GM18909 (cell line): ENCODE data around the gene SLC2A2.

Experiments
- ATAC-seq: cut with Tn5 transposase; IDR thresholded peaks from one replicate; pipeline ENCODE4 v1.9.1; 2021; ENCODE audit warnings: mild to moderate bottlenecking; ENCODE audit not compliant: unreplicated experiment, poor library complexity

SLC2A2 gene

DNA sequence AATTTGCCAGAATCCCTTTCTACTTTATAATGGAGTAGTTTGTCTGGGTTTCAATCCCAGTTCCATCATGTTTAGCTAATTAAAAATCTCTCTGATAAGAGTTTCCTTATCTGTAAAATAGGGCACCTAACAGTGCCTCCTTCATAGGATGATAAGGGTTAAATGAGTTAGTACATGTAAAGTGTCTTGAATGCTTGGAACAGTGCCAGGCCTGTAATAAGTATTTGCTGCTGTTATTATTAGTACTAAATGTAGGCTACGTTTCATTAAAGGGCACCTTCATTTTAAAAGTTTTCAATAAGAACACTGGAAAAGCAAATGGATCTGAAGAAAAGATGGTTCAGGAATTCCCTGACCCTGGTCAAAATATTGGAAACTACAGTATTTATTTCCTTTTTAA lies 11.8 kb upstream of the SLC2A2 start:
- ATAC-seq = no peak

DNA sequence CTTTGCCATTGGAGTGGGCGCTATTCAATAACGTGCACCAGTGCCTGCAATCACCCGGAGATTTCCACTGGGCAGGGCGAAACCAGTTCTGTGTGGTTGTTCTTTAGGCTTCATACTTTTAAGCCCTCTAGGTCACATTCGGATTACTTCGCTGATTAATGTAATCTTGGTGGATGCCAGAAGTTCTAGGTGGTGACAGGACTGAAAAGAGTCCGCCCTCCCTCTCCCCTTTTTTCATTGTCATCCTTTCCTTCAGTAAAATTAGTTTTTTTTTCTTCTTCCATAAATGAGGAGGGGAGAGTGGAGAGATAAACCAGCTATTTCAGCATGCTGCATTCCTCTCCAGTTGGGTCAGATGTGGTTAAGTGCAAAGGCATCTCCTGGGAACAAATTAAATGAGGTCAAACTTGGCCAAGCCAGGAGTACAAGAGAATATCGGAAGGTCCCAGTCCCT lies 2.3 kb upstream of the SLC2A2 start:
- no peak for ATAC-seq

DNA sequence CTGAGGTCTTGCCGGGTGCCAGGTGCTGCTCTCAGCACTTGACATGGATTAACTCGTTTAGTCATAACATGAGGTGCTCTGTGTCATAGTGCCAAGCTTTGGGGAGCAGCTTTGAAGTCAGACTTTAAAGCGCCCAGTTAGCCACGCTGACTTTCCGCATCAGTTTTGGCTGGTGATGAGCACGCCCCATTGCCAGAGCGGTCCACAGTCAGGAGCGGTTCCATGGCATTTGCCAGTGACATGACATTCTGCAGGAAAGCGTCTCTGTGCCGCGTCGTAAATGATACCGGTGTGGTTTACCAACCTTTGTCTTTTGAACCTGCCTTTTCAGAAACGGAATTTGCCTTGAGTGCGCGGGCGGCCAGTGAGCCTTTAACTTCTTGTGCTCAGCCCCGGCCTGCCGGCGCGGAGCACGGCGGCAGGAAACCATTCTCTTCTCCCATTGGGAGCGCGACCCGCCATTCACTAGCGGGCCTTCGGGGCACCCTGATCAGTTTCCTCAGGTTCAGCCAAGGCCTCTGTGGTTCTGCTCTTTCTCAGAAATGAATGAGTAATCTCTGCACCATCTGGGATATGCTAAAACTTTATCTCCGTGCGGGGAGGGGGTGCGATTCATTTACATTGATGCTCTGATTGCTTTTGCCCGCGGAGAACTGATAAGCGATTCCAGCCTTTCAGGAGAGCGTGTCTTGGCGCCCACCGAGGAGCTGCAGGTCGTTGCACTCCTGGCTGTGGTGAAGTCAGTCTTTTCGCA lies 1.7 kb upstream of the SLC2A2 start:
- peak; percentile 75 for ATAC-seq

DNA sequence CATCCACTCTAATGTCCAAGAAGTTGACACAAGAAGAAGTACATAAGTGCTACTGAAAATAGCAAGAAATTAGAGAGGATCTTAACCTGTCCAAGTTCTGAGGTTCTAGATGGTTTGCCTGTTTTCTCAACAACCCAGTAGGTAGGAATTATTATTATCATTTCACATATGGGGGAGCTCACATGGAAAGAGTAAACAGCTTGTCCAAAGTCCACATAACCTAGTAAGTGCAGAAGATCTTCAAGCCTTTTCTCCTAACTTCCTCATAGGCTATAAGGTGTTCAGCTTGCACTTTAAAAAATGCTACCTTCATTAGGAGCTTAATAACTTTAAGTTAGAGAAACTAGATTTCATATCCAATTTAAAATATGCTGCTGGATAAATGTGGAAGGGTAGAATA lies 3.0 kb downstream of the SLC2A2 start:
- ATAC-seq = no peak

DNA sequence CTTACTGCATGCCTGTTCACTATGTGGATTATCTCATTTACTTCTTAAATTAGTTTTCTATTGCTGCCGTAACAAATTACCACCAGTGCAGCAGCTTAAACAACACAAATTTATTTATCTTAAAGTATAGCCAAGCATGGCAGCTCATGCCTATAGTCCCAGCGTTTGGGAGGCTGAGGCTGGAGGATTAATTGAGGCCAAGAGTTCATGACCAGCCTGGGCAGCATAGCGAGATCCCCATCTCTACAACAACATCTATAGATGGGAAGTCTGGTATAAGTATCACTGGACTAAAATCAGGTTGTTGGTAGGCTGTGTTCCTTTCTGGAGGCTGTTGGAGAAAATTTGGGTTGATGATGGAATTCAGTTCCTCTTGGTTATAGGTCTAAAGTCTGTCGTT lies 5.1 kb downstream of the SLC2A2 start:
- ATAC-seq = no peak

DNA sequence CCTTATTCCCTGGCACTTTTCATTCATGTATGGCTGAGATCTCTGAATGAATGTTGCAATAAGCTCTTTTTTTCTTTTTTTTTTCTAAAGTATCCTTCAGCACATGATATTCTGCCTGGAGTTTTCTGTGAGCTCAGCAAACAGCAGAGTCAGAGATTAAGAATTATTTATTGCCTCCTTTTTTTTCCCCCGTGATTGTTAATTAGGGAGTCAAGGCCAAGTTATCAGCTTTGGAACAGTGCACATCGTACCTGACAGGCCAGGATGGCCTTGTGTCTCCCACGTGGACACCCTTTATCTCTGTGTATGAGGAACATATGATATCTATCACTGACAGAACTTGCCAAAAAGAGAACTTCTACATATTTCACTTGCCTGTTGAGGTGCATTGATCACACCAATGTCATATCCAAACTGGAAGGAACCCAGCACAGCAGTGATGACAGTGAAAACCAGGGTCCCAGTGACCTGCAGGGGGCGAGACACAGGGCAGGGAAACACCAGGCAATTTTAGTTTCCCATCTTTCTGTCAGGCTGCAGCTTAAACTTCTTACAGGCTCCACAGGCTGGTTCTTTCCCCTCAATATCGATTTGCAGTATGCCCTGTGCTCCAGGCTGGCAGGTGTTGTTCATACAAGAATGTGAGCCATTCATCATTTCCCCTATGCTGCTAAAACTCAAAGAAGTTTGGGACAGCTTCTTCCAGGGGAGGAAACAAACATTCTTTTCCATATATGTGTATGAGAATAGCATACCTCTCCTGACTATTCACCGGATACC lies 8.2 kb downstream of the SLC2A2 start:
- no peak for ATAC-seq

DNA sequence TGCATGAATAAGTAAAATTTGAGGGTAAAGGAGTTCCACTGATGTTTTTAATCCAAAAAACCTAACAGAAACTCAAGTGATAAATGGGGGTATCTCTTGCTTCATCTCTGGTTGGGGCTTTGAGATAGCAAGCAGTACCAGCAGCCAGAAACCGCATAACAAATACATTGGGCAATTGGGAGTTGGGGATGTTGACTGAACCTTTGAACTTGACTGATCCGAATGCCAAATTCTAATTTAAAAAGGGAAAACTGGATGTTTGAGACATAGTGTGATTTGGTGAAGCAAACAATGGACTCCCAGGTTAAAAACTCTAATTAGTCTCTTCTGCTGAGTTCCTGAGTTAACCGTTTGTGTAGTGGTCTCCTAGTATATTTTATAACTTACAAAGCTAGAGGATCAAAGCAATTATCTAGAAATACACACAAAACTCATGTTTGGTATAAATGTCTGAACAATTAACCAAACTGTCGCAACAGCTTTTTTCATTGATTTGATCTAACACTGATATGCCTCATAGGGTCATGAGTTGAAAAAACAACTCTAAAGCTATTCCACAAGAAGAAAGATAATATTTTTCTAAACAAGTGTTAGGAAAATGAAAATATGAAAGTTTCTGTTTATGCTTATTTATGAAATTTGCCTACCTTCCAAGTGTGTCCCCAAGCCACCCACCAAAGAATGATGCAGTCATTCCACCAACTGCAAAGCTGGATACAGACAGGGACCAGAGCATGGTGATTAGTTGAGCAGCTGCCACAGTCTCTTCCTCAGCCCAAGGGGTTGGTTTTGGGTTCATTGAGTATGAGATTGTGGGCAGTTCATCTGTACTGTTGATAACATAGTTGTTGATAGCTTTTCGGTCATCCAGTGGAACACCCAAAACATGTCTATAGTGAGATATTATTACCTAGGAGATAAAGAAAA lies 12.4 kb downstream of the SLC2A2 start:
- ATAC-seq = no peak

DNA sequence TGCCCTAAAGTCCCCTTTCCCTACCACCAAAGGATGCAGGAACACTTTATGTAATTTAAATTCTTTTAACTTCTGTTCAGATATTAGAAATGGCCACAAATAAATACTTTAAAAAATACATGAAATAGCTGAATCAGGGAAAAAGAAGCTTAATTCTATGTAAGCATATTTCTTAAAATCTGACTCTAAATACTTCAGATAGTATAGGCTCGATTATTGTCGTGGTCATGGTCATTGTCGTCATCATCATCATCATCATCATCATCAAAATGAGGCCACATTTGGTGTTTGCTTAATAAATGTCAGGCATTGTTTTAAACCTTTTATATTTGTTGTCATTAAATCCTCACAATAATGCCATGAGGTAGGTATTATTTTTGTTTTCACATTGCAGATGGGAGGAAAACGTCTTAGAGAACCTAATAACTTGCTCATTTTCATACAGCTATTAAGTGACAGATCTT lies 14.6 kb downstream of the SLC2A2 start:
- no peak for ATAC-seq

DNA sequence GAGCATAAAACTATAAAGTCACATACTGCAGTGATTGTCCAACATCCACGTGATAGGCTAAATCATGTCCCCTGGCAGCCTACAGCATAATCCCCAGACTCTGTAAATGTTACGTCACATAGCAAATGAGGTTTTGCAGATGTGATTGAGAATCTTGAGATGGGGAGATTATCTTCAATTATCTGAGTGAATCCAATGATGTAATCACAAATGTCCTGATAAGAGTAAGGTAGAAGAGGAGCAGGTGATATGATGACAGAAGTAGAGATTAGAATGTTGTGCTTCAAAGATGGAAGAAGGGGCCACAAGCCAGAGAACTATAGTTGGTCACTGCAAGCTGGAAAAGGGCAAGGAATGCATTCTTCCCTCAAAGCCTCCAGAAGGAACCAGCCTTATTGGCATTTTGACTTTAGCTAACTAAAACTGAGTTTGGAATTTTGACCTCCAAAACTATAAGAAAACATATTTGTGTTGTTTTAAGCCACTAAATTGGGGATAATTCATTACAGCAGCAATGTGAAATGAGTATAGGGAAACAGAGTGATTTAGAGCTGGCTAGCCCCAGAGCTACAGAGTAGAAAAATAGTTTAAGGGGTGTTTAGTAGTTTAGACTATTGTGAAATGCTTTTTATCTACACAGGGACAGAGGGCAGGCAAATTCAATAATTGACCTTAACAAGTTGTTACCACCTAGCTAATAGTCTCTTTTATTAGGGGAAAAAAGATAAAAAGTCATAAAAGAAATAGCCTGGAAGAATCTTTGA lies 15.2 kb downstream of the SLC2A2 start:
- ATAC-seq = no peak

DNA sequence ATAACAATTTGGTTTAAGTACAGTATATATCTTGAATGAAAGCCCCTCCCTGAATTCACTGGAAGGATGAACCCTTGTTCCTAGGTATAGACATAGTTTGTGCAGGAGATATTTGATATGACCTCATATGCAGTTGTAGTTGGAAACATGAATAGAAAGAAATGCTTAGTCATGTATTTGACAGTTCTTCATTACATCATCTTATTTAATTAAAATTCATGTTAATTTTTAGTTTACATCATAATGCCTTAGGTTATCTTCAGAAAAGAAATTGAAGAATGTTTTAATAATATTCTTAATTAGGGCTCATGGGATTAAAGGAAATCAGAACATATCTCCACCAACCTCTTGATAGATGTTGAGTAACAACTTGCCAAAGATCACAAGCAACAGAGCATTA lies 19.2 kb downstream of the SLC2A2 start:
- no peak for ATAC-seq

DNA sequence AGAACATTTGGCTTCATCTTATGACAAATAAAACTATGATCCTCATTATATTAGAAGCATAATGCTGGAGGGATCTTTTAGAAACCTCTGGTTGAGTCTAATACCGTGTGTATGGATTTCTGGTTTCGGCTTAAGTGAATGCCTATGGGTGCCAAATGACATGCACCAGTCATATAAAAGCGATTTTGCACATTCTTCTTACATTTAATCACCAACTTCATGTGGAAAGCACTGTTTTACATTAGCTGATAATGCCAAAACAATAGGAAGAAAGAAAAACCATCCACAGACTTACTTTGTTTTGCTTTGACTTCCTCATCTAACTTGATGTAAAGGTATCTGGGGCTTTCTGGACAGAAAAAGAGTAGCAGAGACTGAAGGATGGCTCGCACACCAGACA lies 20.9 kb downstream of the SLC2A2 start:
- no peak for ATAC-seq

DNA sequence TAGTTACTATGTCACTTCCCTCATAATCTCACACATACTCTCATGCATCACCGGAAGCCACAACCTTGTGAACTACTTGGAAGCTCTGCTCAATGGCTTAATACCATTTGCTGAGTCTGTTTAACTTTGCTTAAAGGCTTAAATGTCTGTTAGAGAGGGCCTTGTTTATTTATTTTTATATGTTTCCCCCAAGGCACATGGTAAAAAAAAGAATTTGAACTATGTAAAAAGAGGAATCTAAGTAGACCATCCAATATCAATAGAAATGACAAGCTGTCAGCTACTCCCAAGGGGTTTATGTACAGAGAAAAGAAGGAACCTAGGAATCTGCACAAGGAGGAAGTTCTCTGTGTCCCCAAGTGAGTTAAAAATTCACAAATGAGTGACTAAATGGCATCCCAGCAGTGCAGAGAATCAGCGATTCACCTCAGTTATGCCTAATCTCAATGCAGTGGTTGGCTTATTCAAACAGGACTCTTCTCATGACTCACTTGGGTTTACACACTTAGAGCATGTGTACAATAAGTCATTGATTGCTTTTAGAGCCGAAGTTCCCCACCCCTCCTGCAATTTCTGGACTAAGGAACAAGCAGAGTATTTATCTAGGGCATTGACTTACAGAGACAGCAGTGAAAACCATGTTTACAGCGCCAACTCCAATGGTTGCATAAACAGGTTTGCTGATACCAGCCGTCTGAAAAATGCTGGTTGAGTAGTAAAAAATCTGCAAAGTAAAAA lies 24.4 kb downstream of the SLC2A2 start:
- ATAC-seq = peak; percentile 67

DNA sequence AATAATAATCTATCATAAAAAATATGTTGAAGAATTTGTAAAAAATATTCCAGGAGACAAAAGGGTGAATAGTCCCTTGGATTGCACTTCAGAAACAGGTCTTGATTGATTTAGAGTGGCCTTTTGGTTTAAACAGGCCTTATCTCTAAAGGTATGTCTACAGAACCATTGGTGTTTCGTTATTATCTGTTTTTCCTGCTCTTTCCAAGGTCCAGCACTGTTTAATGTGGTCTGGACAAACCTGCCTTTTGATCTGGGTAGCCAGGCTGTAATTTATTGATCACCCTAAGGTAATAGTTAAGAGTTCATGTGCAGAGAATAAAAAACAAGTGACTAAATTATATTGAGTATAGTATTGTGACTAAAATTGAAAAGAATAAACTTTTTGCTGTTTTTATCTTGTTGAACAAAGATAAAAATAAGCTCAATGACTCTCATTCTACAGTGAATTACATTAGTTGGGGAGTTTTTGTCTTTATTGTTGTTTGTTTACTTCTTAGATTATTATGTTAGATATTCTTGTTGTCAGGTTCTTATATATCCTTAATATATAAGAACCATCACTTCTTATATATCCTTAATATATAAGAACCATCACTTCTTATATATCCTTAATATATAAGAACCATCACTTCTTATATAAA lies 25.1 kb downstream of the SLC2A2 start:
- no peak for ATAC-seq

DNA sequence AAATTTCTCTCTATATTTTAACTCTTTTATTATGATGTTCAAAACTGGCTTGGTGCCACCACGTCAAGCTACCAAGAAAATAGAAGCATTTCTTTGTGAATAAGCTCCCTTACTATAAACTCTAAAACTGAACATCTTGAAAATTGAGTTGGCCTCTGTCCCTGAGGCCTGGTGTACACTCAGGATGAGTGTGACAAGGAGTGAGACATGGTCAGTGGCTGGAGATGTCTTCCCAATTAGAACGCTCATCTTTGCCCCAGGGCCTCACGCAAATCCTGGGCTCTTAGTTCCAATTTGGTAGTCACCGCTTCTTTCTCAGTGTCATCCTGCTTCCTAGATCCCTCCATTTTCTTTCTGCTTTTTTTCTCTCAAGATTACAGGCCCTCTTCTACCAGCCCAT lies 26.2 kb downstream of the SLC2A2 start:
- ATAC-seq = no peak

DNA sequence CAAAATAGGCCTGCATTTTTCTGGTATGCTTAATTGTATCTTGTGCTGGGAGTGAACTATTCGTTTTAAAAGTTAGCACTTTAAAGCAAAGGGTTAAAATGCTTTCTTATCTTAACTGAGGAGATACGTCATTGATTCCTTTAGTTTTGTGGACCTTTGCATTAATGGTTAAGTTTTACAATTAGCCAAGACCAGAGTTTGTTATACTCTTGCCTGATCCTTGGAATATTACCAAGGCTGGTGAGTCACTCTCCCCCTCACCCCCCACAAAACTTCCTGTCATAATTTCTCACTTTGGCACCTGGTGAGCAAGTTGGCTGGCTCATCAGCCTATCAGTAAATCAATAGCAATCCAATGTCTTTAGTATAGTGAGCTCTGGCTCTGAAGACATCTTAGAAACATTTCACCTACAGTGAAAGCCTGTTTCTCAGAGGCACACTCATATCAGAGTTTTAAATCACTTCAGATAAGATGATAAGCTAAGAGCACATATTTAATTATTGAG lies 26.7 kb downstream of the SLC2A2 start:
- ATAC-seq = no peak

DNA sequence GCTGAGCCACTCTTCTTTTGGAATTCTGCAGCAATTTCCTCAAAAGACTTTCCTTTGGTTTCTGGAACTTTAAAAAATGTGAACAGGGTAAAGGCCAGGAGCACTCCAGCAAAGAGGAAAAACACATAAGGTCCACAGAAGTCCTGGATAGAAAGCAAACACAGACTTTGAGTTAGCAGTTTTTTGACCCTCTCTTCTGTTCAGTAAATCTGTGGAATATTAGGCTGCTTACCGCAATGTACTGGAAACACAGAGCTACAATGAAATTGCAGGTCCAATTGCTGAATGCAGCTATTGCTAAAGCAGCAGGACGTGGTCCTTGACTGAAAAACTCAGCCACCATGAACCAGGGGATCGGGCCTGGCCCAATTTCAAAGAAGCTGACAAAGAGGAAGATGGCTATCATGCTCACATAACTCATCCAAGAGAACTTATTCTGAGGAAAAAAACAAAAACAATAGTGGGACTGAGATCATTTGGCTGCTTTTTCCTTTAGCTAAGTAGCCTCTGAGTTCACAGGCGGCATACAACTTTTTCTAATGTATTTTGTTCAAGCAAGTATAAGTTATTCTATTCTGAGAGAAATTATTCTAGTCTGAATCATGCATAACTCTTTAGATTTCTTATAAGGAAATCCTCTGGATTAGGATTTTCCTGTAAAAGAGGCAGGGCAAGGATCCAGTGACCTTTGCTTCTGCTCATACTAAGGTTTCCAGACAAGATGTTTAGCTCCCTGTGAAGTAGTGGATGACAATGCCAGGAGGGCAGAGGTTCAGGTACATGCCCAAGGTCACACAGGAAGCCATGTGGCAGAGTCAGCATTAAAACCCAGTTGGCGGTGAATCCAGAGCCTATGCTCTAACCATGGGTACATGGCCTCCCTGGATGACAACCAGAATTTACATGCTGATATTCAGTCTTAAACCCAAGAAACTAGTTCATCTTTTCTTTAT lies 28.3 kb downstream of the SLC2A2 start:
- no peak for ATAC-seq

DNA sequence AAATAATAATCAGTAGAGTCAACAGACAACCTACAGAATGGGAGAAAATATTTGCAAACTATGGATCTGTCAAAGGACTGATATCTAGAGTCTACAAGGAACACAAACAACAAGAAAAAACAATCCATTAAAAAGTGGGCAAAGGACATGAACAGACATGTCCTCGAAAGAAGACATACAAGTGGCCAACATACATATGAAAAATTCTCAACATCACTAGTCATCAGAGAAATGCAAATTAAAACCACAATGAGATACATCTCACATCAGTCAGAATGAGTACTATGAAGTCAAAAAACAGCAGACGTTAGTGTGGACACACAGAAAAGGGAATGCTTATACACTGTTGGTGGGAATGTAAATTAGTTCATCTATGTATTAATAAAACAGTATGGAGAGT lies 33.7 kb downstream of the SLC2A2 start:
- no peak for ATAC-seq
